Endodermal cell (in vitro differentiated cells): ENCODE measurements around the gene C20orf144. TPM values are rescaled to one million over a fixed set of nuclear protein-coding genes. Genes with fewer than 3 reads are reported as not detected.

Experiments used
- DNase-seq: peaks from one replicate; pipeline ENCODE4 v3.0.0-alpha.2; 2017
- H3K27ac ChIP-seq: 2 replicates; pipeline ENCODE4 v1.5.1; 2013; ENCODE audit warnings: mild to moderate bottlenecking, low read depth, low read length, moderate library complexity
- H3K27me3 ChIP-seq: 2 replicates; pipeline ENCODE4 v1.6.1; 2013; ENCODE audit warnings: mild to moderate bottlenecking, low read length, moderate library complexity; ENCODE audit not compliant: insufficient read depth, control insufficient read depth, poor library complexity, severe bottlenecking
- H3K36me3 ChIP-seq: 2 replicates; pipeline ENCODE4 v1.7.0; 2013; ENCODE audit warnings: mild to moderate bottlenecking, low read length, moderate library complexity; ENCODE audit not compliant: control insufficient read depth, insufficient read depth
- H3K4me1 ChIP-seq: one replicate; pipeline ENCODE4 v1.7.0; 2013; ENCODE audit warnings: low read length; ENCODE audit not compliant: control insufficient read depth, insufficient read depth
- H3K4me3 ChIP-seq: 2 replicates; pipeline ENCODE4 v1.5.1; 2013; ENCODE audit warnings: mild to moderate bottlenecking, low read length, moderate library complexity
- H3K9ac ChIP-seq: 2 replicates; pipeline ENCODE4 v1.6.1; 2013; ENCODE audit warnings: mild to moderate bottlenecking, low read length, moderate library complexity; ENCODE audit not compliant: poor library complexity, severe bottlenecking; ENCODE audit errors: extremely low read depth
- H3K9me3 ChIP-seq: 2 replicates; pipeline ENCODE4 v1.6.1; 2013; ENCODE audit warnings: mild to moderate bottlenecking, low read length, moderate library complexity; ENCODE audit not compliant: control insufficient read depth
- H3K27ac Mint-ChIP-seq: 2 replicates; pipeline ENCODE4 v1.8.0; 2020; ENCODE audit warnings: mixed read lengths
- H3K27me3 Mint-ChIP-seq: 2 replicates; pipeline ENCODE4 v1.8.0; 2021; ENCODE audit warnings: mild to moderate bottlenecking, mixed read lengths; ENCODE audit not compliant: insufficient read depth
- H3K36me3 Mint-ChIP-seq: 2 replicates; pipeline ENCODE4 v1.8.0; 2020; ENCODE audit warnings: low read depth, mixed read lengths
- H3K4me1 Mint-ChIP-seq: 2 replicates; pipeline ENCODE4 v1.8.0; 2020; ENCODE audit warnings: mixed read lengths
- H3K4me3 Mint-ChIP-seq: 2 replicates; pipeline ENCODE4 v1.8.0; 2020; ENCODE audit warnings: mild to moderate bottlenecking, moderate library complexity, mixed read lengths
- H3K9me3 Mint-ChIP-seq: 2 replicates; pipeline ENCODE4 v1.8.0; 2020; ENCODE audit warnings: mild to moderate bottlenecking, mixed read lengths
- CTCF ChIP-seq: fragments of 200-600 bp; sonication (generic); conservative IDR thresholded peaks from 2 replicates; pipeline ENCODE4 v1.5.0; 2021; ENCODE audit warnings: antibody characterized with exemption, mild to moderate bottlenecking
- WGBS, 2 experiments: methylation state at CpG; one replicate each; pipeline versions ENCODE4 v1.1.5 to v1.1.7; 2013; ENCODE audit warnings: missing lambda C conversion rate in 2 of 2, mixed read lengths in 1 of 2; ENCODE audit not compliant: insufficient coverage in 1 of 2, insufficient read length in 1 of 2; 5-methylcytosine and 5-hydroxymethylcytosine counted together
- total RNA-seq, 2 donors: library from RNA; stranded (reverse); fragmentation: NEBNext Ultra II Directional in 1 of 2; extraction: Animal tissue kit (Norgen Biotek cat#: 25700) in 1 of 2; gene quantifications; 2 replicates in 1 of 2; 3 replicates in 1 of 2; pipeline ENCODE4 v1.2.1, GENCODE V29; 2021

The C20orf144 gene
- total RNA-seq, 2 donors from 2014 or later: 0.44 TPM; not detected in 1

DNA sequence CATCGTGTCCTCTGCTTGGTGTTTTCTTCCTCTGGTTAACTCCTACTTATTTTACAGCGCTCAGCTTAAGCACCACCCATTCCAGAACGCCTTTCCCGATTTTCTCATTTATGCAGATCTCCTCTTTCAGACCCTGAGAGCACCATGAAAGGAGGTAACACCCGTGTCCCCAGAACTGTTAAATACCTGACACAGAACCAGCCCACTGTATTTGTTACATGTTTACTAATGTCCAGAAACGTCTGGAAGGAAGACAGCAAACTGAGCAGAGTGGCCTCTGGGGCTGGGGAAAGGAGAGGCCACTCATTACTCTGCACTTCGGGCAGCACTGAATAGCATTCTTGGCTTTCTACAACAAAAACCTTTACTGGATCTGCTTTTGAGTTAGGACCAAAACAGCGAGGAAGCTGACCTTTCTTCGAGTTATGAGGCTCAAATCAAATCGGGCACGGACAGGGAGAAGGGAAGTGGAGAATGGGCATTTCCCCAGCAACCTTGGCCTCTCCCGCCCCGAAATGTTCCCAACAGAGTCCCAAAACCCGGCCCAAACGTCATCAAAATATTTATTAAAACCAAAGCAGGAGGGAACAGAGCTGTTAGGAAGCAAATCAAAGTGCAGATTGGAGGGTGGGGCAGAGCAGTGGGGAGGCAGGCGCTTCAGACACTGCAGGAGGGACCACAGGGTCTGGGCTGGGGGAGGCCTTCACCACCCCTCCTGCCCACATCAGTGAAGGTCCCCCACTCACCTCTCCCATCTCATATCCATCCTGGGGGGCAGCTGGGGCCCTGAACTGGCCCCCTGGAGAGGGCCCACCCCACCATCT is 13.2 kb downstream of the C20orf144 start:
- peak overlapping the region; percentile 93 for H3K4me3 Mint-ChIP-seq
- no peak overlapping the region for H3K9ac ChIP-seq
- H3K4me1 ChIP-seq: peaks cover 13% of the 10 kb centered on the region
- H3K36me3 Mint-ChIP-seq: peaks cover 53% of the 10 kb centered on the region
- H3K27me3 Mint-ChIP-seq: no peaks in the 10 kb centered on the region
- H3K27ac Mint-ChIP-seq: peak overlapping the region; percentile 20
- H3K9me3 Mint-ChIP-seq: no peaks in the 10 kb centered on the region
- TF ChIP-seq CTCF: no peak
- no peaks in the 10 kb centered on the region for H3K27me3 ChIP-seq
- peaks cover 29% of the 10 kb centered on the region for H3K36me3 ChIP-seq
- peak overlapping the region; percentile 72 for H3K27ac ChIP-seq
- no peak for DNase-seq
- WGBS, 2 experiments: 51 to 60% methylated on average over 12 to 15 of the region's 16 CpGs
- H3K4me3 ChIP-seq: peak overlapping the region; percentile 82
- H3K4me1 Mint-ChIP-seq: peaks cover 30% of the 10 kb centered on the region
- H3K9me3 ChIP-seq: no peaks in the 10 kb centered on the region

GRCh38 chr20:33676121-33676520 is 14.0 kb downstream of the C20orf144 start:
- H3K27me3 Mint-ChIP-seq: no peaks in the 10 kb centered on the region
- WGBS, 2 experiments: 93 to 98% methylated on average over 7 to 11 of the region's 11 CpGs
- peaks cover 30% of the 10 kb centered on the region for H3K4me1 Mint-ChIP-seq
- H3K4me3 ChIP-seq: no peak overlapping the region
- H3K36me3 ChIP-seq: peaks cover 27% of the 10 kb centered on the region
- H3K27me3 ChIP-seq: no peaks in the 10 kb centered on the region
- H3K27ac ChIP-seq: no peak overlapping the region
- no peaks in the 10 kb centered on the region for H3K9me3 Mint-ChIP-seq
- DNase-seq: no peak
- peaks cover 46% of the 10 kb centered on the region for H3K36me3 Mint-ChIP-seq
- no peak overlapping the region for H3K4me3 Mint-ChIP-seq
- H3K9ac ChIP-seq: no peak overlapping the region
- H3K9me3 ChIP-seq: no peaks in the 10 kb centered on the region
- H3K4me1 ChIP-seq: peaks cover 13% of the 10 kb centered on the region
- no peak for TF ChIP-seq CTCF
- no peak overlapping the region for H3K27ac Mint-ChIP-seq

DNA sequence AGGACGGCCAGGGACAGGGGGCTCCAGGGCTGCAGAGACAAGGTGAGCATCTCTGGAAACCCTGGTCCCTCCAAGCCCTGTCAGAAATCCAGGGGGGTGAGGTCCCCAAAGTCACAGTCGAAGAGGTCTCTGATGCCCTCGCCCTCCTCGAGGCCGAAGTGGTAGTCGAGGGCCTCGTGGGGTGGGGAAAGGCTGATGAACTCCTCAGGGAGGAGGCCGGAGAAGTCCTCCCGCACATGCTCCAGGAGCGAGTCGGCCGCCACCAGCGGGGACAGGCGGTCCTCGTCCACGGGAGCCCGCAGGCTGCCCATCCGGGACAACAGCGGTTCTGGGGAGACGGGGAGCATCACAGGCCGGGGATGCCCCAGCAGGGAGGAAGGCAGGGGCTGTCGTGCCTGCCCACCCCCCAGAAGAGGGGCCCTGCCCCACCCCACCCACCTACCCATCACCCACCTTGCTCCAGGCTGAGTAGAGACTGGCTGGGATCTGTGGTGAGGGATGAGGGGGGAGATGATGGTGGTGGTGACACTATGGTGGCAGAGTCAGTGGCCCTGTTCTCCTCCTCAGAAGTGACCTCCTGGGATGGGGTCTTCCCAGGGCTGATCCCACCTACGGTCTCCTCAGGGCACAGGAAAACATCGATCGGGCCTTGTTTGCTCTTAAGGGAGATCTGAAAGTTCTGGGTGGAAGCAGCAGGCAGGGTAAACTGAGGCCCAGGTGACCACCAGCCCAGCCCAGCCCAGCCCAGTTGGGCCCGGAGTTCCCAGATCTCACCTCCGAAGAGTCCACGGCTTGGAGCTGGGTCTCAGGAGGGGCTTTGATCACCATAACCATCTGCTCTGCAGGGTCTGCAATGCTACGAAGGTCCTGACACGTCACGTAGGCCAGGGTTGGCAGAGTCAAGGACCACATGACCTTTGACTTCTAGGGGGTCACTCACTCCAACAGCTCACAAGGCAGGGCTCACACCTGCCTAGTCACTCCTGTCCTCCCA is 14.8 kb downstream of the C20orf144 start:
- Histone ChIP-seq H3K27ac (no peak overlapping the region), H3K4me3 (no peak overlapping the region), H3K36me3 (peaks cover 24% of the 10 kb centered on the region), H3K9ac (no peak overlapping the region), H3K27me3 (no peaks in the 10 kb centered on the region), H3K4me1 (peaks cover 13% of the 10 kb centered on the region), H3K9me3 (no peaks in the 10 kb centered on the region)
- Mint-ChIP-seq H3K27me3 (no peaks in the 10 kb centered on the region), H3K4me1 (peaks cover 29% of the 10 kb centered on the region), H3K9me3 (no peaks in the 10 kb centered on the region), H3K4me3 (no peak overlapping the region), H3K36me3 (peaks cover 39% of the 10 kb centered on the region), H3K27ac (no peak overlapping the region)
- 94 to 95% methylated on average over 25 to 30 of the region's 31 CpGs for WGBS, 2 experiments
- no peak for TF ChIP-seq CTCF
- peak; percentile 46 for DNase-seq
